Cardiac muscle cell (in vitro differentiated cells and primary cell): ENCODE data around the gene PRR20G. TPM values are rescaled to one million over a fixed set of nuclear protein-coding genes. Genes with fewer than 3 reads are reported as not detected.

Source experiments
- polyA plus RNA-seq: library from polyadenylated mRNA; unstranded; fragments of >200 nt; fragmentation: Nextera tagmentation; extraction: Ambion mirVana; gene quantifications from 2 replicates; pipeline ENCODE4 v1.2.1, GENCODE V29; 2016
- total RNA-seq: library from RNA; depleted of rRNA; stranded (reverse); fragments of >200 nt; gene quantifications from 2 replicates; pipeline ENCODE4 v1.2.3, GENCODE V29; 2016

The PRR20G gene
- total and polyA plus RNA-seq, 2 experiments from 2014 or later = not detected

Other genes starting within 250 kb of the PRR20G start
- not detected in 2 replicates for gene PRR23E, start 94.9 kb downstream of the PRR20G start, total RNA-seq
- not detected in 2 replicates for gene PRR23E, start 94.9 kb downstream of the PRR20G start, polyA plus RNA-seq